Measurements from ENCODE around the gene SMG6. TPM values are rescaled to one million over a fixed set of nuclear protein-coding genes. Genes with fewer than 3 reads are reported as not detected.
"Not testable (repeated sequence)": the region's sequence is repeated elsewhere in the genome, so short reads cannot be mapped to it uniquely, and the experiment has no call there.

Gene SMG6
- total RNA-seq, 1 donor from 2014 or later, result 38.1 TPM

DNA sequence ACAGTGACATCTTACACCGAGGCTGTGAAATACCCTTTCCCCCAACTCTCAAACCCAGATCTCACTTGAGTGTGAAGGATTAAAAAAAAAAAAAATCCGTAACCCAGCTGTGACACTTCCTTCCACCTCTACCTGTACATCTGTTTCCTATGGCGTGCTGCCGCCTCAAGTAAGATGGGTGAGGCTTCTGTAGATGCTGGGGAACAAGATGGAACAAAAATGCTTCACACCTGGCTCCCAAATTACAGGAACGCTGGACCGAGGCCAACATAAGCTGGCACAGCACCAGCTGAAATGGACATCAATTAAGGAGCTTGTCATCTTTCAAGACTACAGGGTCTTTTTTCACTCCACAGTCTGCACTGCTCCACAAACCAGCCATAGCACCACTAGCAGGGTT lies 152.8 kb downstream of the SMG6 start:
- H3K9me3 Mint-ChIP-seq (ENCODE audit: unreplicated experiment), result no peaks in the 10 kb centered on the region
- no peak overlapping the region for H3K27ac Mint-ChIP-seq (ENCODE audit: unreplicated experiment)
- no peaks in the 10 kb centered on the region for H3K27me3 Mint-ChIP-seq (ENCODE audit: unreplicated experiment)
- no peak overlapping the region for H3K4me3 Mint-ChIP-seq (ENCODE audit: unreplicated experiment)
- DNase-seq (ENCODE audit: low spot score), result no peak
- H3K36me3 Mint-ChIP-seq (ENCODE audit: low read depth, unreplicated experiment), result peaks cover 16% of the 10 kb centered on the region
- TF ChIP-seq, protein P1, sequence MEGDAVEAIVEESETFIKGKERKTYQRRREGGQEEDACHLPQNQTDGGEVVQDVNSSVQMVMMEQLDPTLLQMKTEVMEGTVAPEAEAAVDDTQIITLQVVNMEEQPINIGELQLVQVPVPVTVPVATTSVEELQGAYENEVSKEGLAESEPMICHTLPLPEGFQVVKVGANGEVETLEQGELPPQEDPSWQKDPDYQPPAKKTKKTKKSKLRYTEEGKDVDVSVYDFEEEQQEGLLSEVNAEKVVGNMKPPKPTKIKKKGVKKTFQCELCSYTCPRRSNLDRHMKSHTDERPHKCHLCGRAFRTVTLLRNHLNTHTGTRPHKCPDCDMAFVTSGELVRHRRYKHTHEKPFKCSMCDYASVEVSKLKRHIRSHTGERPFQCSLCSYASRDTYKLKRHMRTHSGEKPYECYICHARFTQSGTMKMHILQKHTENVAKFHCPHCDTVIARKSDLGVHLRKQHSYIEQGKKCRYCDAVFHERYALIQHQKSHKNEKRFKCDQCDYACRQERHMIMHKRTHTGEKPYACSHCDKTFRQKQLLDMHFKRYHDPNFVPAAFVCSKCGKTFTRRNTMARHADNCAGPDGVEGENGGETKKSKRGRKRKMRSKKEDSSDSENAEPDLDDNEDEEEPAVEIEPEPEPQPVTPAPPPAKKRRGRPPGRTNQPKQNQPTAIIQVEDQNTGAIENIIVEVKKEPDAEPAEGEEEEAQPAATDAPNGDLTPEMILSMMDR (IDR thresholded peaks at IDR 0.05; ENCODE audit: unreplicated experiment), result no peak
- peaks cover 8% of the 10 kb centered on the region for H3K4me1 Mint-ChIP-seq (ENCODE audit: unreplicated experiment)

DNA sequence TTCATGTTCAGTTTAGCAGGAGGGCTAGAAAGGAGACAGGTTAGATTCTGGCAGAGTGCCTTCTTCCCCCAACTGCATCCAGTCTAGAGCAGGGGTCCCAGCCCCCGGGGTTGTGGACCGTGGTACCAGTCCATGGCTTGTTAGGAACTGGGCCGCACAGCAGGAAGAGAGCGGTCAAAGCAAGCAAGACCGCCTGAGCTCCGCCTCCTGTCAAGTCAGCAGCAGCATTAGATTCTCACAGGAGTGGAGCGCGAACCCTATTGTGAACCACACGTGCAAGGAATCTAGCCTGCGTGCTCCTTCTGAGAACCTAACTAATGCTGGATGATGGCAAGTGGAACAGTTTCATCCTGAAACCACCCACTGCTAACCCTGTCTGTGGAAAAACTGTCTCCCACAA lies 153.7 kb downstream of the SMG6 start:
- TF ChIP-seq, protein P1 (IDR thresholded peaks at IDR 0.05; ENCODE audit: unreplicated experiment), result no peak
- H3K27me3 Mint-ChIP-seq (ENCODE audit: unreplicated experiment), result no peaks in the 10 kb centered on the region
- peaks cover 16% of the 10 kb centered on the region for H3K36me3 Mint-ChIP-seq (ENCODE audit: low read depth, unreplicated experiment)
- H3K4me3 Mint-ChIP-seq (ENCODE audit: unreplicated experiment), result no peak overlapping the region
- no peaks in the 10 kb centered on the region for H3K9me3 Mint-ChIP-seq (ENCODE audit: unreplicated experiment)
- peaks cover 8% of the 10 kb centered on the region for H3K4me1 Mint-ChIP-seq (ENCODE audit: unreplicated experiment)
- no peak overlapping the region for H3K27ac Mint-ChIP-seq (ENCODE audit: unreplicated experiment)
- no peak for DNase-seq (ENCODE audit: low spot score)

DNA sequence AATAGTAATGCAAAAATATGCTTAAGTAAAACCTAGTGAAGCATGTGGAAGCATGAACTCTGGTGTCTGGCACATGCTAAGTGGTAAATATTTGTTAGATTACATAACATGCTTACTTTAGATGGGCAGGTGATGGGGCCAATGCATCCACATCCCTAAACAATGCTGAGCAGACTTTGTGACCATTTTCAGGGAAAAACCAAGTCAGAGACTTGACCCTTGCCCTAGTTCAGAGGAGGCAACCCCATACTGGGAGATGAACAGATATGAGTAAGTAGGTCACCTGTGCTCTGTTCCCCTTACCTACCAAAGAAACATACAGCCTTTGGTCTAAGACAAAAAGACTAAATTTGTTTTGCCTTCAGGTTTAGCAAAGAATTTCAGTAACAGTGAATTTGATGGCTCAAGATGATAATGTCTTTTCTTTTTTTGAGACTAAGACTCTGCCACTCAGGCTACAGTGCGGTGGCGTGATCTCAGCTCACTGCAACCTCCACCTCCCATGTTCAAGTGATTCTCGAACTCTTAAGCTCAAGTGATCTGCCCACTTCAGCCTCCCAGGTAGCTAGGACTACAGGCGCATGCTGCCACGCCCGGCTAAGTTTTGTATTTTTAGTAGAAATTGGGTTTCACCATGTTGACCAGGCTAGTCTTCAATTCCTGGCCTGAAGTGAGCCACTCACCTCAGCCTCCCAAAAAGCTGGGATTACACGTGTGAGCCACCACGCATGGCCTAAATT lies 157.3 kb downstream of the SMG6 start:
- Mint-ChIP-seq H3K27me3 (ENCODE audit: unreplicated experiment) (no peaks in the 10 kb centered on the region), H3K27ac (ENCODE audit: unreplicated experiment) (no peak overlapping the region), H3K9me3 (ENCODE audit: unreplicated experiment) (no peaks in the 10 kb centered on the region), H3K4me1 (ENCODE audit: unreplicated experiment) (peaks cover 8% of the 10 kb centered on the region), H3K4me3 (ENCODE audit: unreplicated experiment) (no peak overlapping the region), H3K36me3 (ENCODE audit: low read depth, unreplicated experiment) (no peaks in the 10 kb centered on the region)
- no peak for DNase-seq (ENCODE audit: low spot score)
- TF ChIP-seq, protein P1 (IDR thresholded peaks at IDR 0.05; ENCODE audit: unreplicated experiment), result no peak

DNA sequence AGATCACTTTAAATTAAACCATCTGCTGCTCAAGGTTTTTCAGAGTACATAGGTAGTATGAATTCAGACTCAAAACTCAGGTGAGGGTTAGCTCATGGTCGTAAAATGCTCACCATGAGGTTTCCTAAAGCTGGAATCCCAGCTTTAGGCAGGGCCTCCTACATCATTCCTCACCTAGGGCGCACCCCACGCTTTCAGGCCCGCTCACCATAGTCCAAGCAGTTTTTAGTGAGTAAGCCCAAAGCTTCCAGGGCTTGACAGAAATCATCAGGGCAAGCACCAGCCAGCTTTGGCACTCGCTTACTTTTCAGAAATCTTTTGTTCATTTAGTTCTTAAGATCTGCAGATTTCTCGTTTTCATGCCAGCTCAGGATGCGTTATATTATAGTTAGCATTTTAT lies 158.9 kb downstream of the SMG6 start:
- TF ChIP-seq, protein P1 (IDR thresholded peaks at IDR 0.05; ENCODE audit: unreplicated experiment), result no peak
- Mint-ChIP-seq H3K27me3 (ENCODE audit: unreplicated experiment) (no peaks in the 10 kb centered on the region), H3K36me3 (ENCODE audit: low read depth, unreplicated experiment) (no peaks in the 10 kb centered on the region), H3K4me3 (ENCODE audit: unreplicated experiment) (no peak overlapping the region), H3K9me3 (ENCODE audit: unreplicated experiment) (no peaks in the 10 kb centered on the region), H3K4me1 (ENCODE audit: unreplicated experiment) (no peaks in the 10 kb centered on the region), H3K27ac (ENCODE audit: unreplicated experiment) (no peak overlapping the region)
- no peak for DNase-seq (ENCODE audit: low spot score)

DNA sequence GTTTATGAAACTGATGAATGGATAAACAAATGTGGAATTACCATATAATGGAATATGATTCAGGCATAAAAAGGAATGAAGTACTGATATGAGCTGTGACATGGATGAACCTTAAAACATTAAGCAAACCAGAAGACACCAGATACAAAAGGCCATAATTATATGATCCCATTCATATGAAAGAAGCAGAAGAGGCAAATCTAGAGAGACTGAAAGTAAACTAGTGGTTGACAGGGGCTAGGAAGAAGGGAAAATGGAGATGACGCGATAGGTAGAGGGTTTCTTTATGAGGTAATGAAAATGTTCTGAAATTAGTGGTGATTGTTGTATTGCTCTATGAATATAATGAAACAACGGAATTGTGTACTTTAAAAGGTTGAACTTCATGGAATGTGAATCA lies 160.3 kb downstream of the SMG6 start:
- no peaks in the 10 kb centered on the region for H3K9me3 Mint-ChIP-seq (ENCODE audit: unreplicated experiment)
- TF ChIP-seq, protein P1 (IDR thresholded peaks at IDR 0.05; ENCODE audit: unreplicated experiment), result no peak
- H3K27me3 Mint-ChIP-seq (ENCODE audit: unreplicated experiment), result no peaks in the 10 kb centered on the region
- H3K36me3 Mint-ChIP-seq (ENCODE audit: low read depth, unreplicated experiment), result no peaks in the 10 kb centered on the region
- H3K4me1 Mint-ChIP-seq (ENCODE audit: unreplicated experiment), result peaks cover 6% of the 10 kb centered on the region
- no peak overlapping the region for H3K4me3 Mint-ChIP-seq (ENCODE audit: unreplicated experiment)
- DNase-seq (ENCODE audit: low spot score), result no peak
- H3K27ac Mint-ChIP-seq (ENCODE audit: unreplicated experiment), result no peak overlapping the region

DNA sequence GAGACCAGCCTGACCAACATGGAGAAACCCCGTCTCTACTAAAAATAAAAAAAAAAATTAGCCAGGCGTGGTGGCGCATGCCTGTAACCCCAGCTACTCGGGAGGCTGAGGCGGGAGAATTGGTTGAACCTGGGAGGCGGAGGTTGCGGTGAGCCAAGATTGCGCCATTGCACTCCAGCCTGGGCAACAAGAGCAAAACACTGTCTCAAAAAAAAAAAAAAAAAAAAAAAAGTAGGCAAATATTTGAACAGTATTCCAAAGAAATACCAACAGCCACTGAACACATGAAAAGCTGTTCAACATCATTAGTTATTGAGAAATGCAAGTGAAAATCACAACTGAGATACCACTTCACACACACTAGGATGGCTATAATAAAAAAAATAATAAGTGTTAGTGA lies 160.9 kb downstream of the SMG6 start:
- H3K27me3 Mint-ChIP-seq (ENCODE audit: unreplicated experiment); H3K9me3 Mint-ChIP-seq (ENCODE audit: unreplicated experiment); DNase-seq (ENCODE audit: low spot score); H3K4me3 Mint-ChIP-seq (ENCODE audit: unreplicated experiment); H3K36me3 Mint-ChIP-seq (ENCODE audit: low read depth, unreplicated experiment); H3K27ac Mint-ChIP-seq (ENCODE audit: unreplicated experiment): not testable (repeated sequence)
- H3K4me1 Mint-ChIP-seq (ENCODE audit: unreplicated experiment), result peaks cover 13% of the 10 kb centered on the region

Data from endothelial cell (in vitro differentiated cells).